Activated CD4-positive, alpha-beta T cell treated with anti-CD3 and anti-CD28 coated beads, Interleukin-2, amount 50 U/mL, for 1 hour (primary cell): ENCODE results near the gene ALDH3A1.

Experiments
- DNase-seq: peaks from one replicate; pipeline ENCODE4 v3.0.0-alpha.2; 2020

The ALDH3A1 gene

DNA sequence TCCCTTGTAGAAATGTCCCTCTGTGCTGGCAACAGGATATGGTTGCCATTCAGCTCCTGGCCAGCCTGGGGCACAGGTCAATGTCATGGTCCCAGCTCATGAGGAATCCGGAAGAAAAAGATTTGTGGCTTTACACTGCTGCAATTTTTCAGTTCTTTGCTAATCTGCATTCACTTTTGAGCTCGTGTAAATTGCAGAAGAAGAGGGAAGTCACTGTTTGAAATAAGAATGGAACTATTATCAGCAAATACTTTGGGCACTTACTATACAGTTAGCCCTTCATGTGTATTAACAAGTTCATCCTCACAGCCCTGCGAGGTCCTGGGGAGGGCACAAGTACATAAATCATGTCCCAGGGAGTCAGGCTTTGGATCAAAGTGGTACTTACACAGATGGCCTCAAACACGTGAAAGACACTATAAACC, 45.9 kb downstream of the ALDH3A1 start:
- no peak for DNase-seq
